Prostate gland (tissue), 2 donors: ENCODE measurements around the gene SNRPD2. TPM values are rescaled to one million over a fixed set of nuclear protein-coding genes. Genes with fewer than 3 reads are reported as not detected.

Experiments used
- DNase-seq: peaks from one replicate; pipeline ENCODE4 v3.0.0-alpha.2; 2019; ENCODE audit warnings: low spot score
- H3K27ac ChIP-seq, 2 donors: fragments of 200-600 bp; sonication (generic); 2 replicates each; pipeline ENCODE4 v1.5.1; 2017 to 2019
- H3K27me3 ChIP-seq: fragments of 200-600 bp; sonication (generic); replicated peaks from 2 replicates; pipeline ENCODE4 v1.5.1; 2019; ENCODE audit not compliant: insufficient read depth
- H3K36me3 ChIP-seq, 2 donors: fragments of 200-600 bp; sonication (generic); 1 replicate in 1 of 2; 2 replicates in 1 of 2; pipeline versions ENCODE4 v1.5.1 to v1.8.1; 2017 to 2019
- H3K4me1 ChIP-seq: fragments of 200-600 bp; sonication (generic); replicated peaks from 2 replicates; pipeline ENCODE4 v1.5.1; 2019
- H3K4me3 ChIP-seq, 2 donors: fragments of 200-600 bp; sonication (generic); 2 replicates each; pipeline ENCODE4 v1.5.1; 2017 to 2019
- H3K9me3 ChIP-seq: fragments of 200-600 bp; sonication (generic); 2 replicates; pipeline ENCODE4 v1.5.1; 2017
- CTCF ChIP-seq, 4 experiments: fragments of 200-600 bp in 2 of 4; fragments of 450-650 bp in 2 of 4; sonication (generic) in 2 of 4; IDR thresholded peaks; 1 replicate in 3 of 4; 2 replicates in 1 of 4; pipeline ENCODE4 v1.5.1; 2016 to 2019; ENCODE audit warnings: antibody characterized with exemption in 4 of 4, mild to moderate bottlenecking in 2 of 4, moderate library complexity in 2 of 4
- POLR2A ChIP-seq: fragments of 450-650 bp; IDR thresholded peaks from one replicate; pipeline ENCODE4 v1.6.1; 2016; ENCODE audit warnings: antibody characterized with exemption, mild to moderate bottlenecking
- POLR2AphosphoS5 ChIP-seq: sonication (generic); formaldehyde crosslinking; IDR thresholded peaks from one replicate; pipeline ENCODE4 v1.6.1; 2017; ENCODE audit warnings: antibody characterized with exemption
- WGBS: methylation state at CpG from one replicate; pipeline ENCODE4 v1.1.5; 2018; 5-methylcytosine and 5-hydroxymethylcytosine counted together
- intact Hi-C: fragments of 100-400 bp; cut with DNase I; formaldehyde crosslinking; loops from one replicate; pipeline ENCODE4 v1.14.2; 2022
- total RNA-seq, 2 donors: library from RNA; depleted of rRNA; stranded (reverse); fragments of >200 nt; gene quantifications; one replicate each; pipeline ENCODE4 v1.1.0, GENCODE V29; 2016

SNRPD2 gene
- total RNA-seq, 2 donors from 2014 or later = 132 to 240 TPM

GRCh38 chr19:45646345-45646698 is 45.4 kb downstream of the SNRPD2 start:
- Histone ChIP-seq H3K9me3 (no peaks in the 10 kb centered on the region), H3K4me3 (no peak overlapping the region), H3K27me3 (no peaks in the 10 kb centered on the region), H3K27ac (peak overlapping the region in 1 of 2 donors; percentile 9), H3K36me3 (no peaks in the 10 kb centered on the region), H3K4me1 (peaks cover 6% of the 10 kb centered on the region)
- intact Hi-C loops = no loop called here
- TF ChIP-seq POLR2A = no peak
- no peak for TF ChIP-seq POLR2AphosphoS5
- no peak for TF ChIP-seq CTCF (IDR thresholded peaks at IDR 0.05)
- no peak for DNase-seq
- WGBS = 13% methylated on average over 9 of the region's 9 CpGs

GRCh38 chr19:45645631-45646344 is 46.0 kb downstream of the SNRPD2 start:
- no peaks in the 10 kb centered on the region for H3K36me3 ChIP-seq
- TF ChIP-seq CTCF (IDR thresholded peaks at IDR 0.05) = no peak
- peak; percentile 35 for TF ChIP-seq POLR2AphosphoS5
- peak; percentile 10 for TF ChIP-seq POLR2A
- intact Hi-C loops = no loop called here
- peaks cover 6% of the 10 kb centered on the region for H3K4me1 ChIP-seq
- no peaks in the 10 kb centered on the region for H3K9me3 ChIP-seq
- H3K27me3 ChIP-seq = no peaks in the 10 kb centered on the region
- peak overlapping the region; percentile 11 to 27 for H3K4me3 ChIP-seq
- WGBS = under 1% methylated on average over 24 of the region's 27 CpGs
- DNase-seq = peak; percentile 63
- H3K27ac ChIP-seq = peak overlapping the region in 1 of 2 donors; percentile 9

GRCh38 chr19:45645068-45645630 is 46.6 kb downstream of the SNRPD2 start:
- no peak for DNase-seq
- Histone ChIP-seq H3K27ac (no peak overlapping the region), H3K4me1 (peaks cover 6% of the 10 kb centered on the region), H3K4me3 (peak overlapping the region in 1 of 2 donors; percentile 27), H3K27me3 (no peaks in the 10 kb centered on the region), H3K36me3 (no peaks in the 10 kb centered on the region), H3K9me3 (no peaks in the 10 kb centered on the region)
- TF ChIP-seq CTCF (IDR thresholded peaks at IDR 0.05) (no peak), POLR2A (no peak), POLR2AphosphoS5 (no peak)
- intact Hi-C loops = no loop called here
- 11% methylated on average over 35 of the region's 35 CpGs for WGBS

- intact Hi-C loops = loop anchor here (2.0 kb wide), 2 partner anchors 37 to 121 kb away; no protein-coding TSS in a partner anchor
- TF ChIP-seq POLR2AphosphoS5 = no peak
- no peak for TF ChIP-seq CTCF (IDR thresholded peaks at IDR 0.05)
- no peak for TF ChIP-seq POLR2A
- no peaks in the 10 kb centered on the region for H3K27me3 ChIP-seq
- H3K4me3 ChIP-seq = no peak overlapping the region
- WGBS = 59% methylated on average over 14 of the region's 14 CpGs
- no peak for DNase-seq
- H3K27ac ChIP-seq = no peak overlapping the region
- no peaks in the 10 kb centered on the region for H3K9me3 ChIP-seq
- H3K4me1 ChIP-seq = peaks cover 6% of the 10 kb centered on the region
- no peaks in the 10 kb centered on the region for H3K36me3 ChIP-seq
Measured at GRCh38 chr19:45643927-45644771, 47.6 kb downstream of the SNRPD2 start.
